Upper lobe of left lung (tissue), 4 donors: Measurements from ENCODE around the gene GAB3.

Source experiments
- EP300 ChIP-seq, 4 donors: sonication (generic); formaldehyde crosslinking; IDR thresholded peaks; one replicate each; pipeline ENCODE4 v1.5.1; 2017; ENCODE audit warnings: antibody characterized with exemption in 4 of 4, control low read depth in 2 of 4
- TF ChIP-seq, protein P1 (sequence below), 6 experiments: fragments of 450-650 bp in 4 of 6; fragments of 200-600 bp in 2 of 6; sonication (generic) in 2 of 6; IDR thresholded peaks; one replicate each; pipeline ENCODE4 v1.5.1; 2016 to 2019; ENCODE audit warnings: antibody characterized with exemption in 6 of 6

DNA sequence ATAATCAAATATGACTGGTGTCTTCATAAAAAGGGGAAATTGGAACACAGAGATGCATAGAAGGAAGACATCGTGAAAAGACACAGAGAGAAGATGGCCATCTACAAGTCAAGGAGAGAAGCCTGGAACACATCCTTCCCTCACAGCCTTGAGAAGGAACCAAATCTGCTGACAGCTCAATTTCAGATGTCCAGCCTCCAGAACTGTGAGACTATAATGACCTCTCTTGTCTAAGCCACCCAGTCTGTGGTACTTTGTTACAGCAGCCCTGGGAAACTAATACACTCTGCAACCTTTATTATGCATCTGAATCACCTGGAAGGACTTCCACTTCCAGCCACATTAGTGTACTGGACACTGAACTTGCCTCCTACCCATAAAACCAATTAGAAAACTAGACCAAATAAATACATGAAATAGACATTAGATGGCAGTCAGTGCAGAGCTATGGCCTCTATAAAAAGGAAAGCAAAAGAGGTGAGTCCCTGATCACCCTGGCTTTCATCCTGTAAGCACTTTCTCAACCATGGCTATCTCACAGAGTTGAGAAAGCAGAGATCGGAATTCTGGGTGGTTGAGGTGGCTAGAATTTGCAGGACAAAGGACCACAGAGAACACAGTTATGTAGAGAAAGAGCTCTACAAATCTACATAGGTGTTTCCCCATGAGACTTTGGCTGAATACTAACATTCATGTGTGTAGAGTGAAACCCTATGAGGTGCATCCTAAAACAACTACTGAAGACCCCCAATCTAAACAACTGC, 25.7 kb downstream of the GAB3 start:
- TF ChIP-seq, protein P1, sequence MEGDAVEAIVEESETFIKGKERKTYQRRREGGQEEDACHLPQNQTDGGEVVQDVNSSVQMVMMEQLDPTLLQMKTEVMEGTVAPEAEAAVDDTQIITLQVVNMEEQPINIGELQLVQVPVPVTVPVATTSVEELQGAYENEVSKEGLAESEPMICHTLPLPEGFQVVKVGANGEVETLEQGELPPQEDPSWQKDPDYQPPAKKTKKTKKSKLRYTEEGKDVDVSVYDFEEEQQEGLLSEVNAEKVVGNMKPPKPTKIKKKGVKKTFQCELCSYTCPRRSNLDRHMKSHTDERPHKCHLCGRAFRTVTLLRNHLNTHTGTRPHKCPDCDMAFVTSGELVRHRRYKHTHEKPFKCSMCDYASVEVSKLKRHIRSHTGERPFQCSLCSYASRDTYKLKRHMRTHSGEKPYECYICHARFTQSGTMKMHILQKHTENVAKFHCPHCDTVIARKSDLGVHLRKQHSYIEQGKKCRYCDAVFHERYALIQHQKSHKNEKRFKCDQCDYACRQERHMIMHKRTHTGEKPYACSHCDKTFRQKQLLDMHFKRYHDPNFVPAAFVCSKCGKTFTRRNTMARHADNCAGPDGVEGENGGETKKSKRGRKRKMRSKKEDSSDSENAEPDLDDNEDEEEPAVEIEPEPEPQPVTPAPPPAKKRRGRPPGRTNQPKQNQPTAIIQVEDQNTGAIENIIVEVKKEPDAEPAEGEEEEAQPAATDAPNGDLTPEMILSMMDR (IDR thresholded peaks at IDR 0.05) = peak in 3 of 6 experiments; percentile 5 to 21 (median 18)
- no peak for TF ChIP-seq EP300 (IDR thresholded peaks at IDR 0.05)
